Activated CD8-positive, alpha-beta T cell treated with anti-CD3 and anti-CD28 coated beads for 36 hours (primary cell): ENCODE results near the gene FBXL17. TPM values are rescaled to one million over a fixed set of nuclear protein-coding genes. Genes with fewer than 3 reads are reported as not detected.
A peak's percentile ranks its signal among the peaks of the same experiment; 100 is the strongest.

ENCODE experiments used
- ATAC-seq: fragments of 200-7000 bp; cut with Tn5 transposase; one replicate; pipeline ENCODE4 v1.10.0; 2021; ENCODE audit warnings: mild to moderate bottlenecking, moderate library complexity
- CTCF ChIA-PET: fragments of 350-600 bp; sonication (Branson Sonifier 250); formaldehyde crosslinking; loops from one replicate; lab custom pipeline; 2021; ENCODE audit warnings: antibody characterized with exemption; lab: Charles Lee
- POLR2A ChIA-PET: fragments of 350-600 bp; sonication (Branson Sonifier 250); formaldehyde crosslinking; loops from one replicate; lab custom pipeline; 2021; ENCODE audit warnings: antibody characterized with exemption; lab: Charles Lee
- DNase-seq: peaks from one replicate; pipeline ENCODE4 v3.0.0-alpha.2; 2020
- H3K27ac Mint-ChIP-seq: one replicate; pipeline ENCODE4 v1.8.0; 2021; ENCODE audit warnings: mild to moderate bottlenecking, mixed read lengths
- H3K27me3 Mint-ChIP-seq: one replicate; pipeline ENCODE4 v1.8.0; 2021; ENCODE audit warnings: mixed read lengths
- H3K36me3 Mint-ChIP-seq: one replicate; pipeline ENCODE4 v1.8.0; 2021; ENCODE audit warnings: low read depth, mixed read lengths
- H3K4me1 Mint-ChIP-seq: one replicate; pipeline ENCODE4 v1.8.0; 2021; ENCODE audit warnings: low read depth, mixed read lengths
- H3K4me3 Mint-ChIP-seq: one replicate; pipeline ENCODE4 v1.8.0; 2021; ENCODE audit warnings: mild to moderate bottlenecking, moderate library complexity, mixed read lengths
- H3K9me3 Mint-ChIP-seq: one replicate; pipeline ENCODE4 v1.8.0; 2021; ENCODE audit warnings: mixed read lengths
- intact Hi-C: fragments of 100-400 bp; cut with micrococcal nuclease; formaldehyde crosslinking; loops from one replicate; pipeline ENCODE4 v1.10.0; 2022
- total RNA-seq, 2 experiments: library from RNA; stranded (reverse); gene quantifications; one replicate each; pipeline ENCODE4 v1.2.3, GENCODE V29; 2021
- TF ChIP-seq, protein P1 (sequence below): fragments of 200-600 bp; IDR thresholded peaks from one replicate; pipeline ENCODE4 v1.8.0; 2022; ENCODE audit warnings: antibody characterized with exemption, mild to moderate bottlenecking

The FBXL17 gene
- total RNA-seq, 2 experiments from 2014 or later, result 3.0 to 5.3 TPM

DNA sequence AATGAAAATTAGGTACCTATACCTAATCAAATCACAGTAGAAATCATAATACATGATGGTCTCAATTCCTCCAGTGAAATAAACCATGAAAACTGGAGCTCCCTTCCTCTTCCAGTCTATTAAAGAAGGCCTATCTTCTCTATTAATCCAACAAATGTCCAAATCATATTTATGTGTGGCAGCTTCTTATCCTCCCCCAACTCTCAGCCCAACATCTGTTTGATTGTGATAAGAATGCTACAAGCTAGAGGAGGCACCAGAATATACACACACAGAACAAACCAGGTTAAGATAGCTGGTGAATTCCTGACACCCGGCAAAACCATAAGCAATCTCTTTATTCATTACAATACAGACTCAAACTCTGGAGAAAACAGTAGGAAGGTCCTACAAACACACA is 110.8 kb downstream of the FBXL17 start:
- TF ChIP-seq, protein P1, sequence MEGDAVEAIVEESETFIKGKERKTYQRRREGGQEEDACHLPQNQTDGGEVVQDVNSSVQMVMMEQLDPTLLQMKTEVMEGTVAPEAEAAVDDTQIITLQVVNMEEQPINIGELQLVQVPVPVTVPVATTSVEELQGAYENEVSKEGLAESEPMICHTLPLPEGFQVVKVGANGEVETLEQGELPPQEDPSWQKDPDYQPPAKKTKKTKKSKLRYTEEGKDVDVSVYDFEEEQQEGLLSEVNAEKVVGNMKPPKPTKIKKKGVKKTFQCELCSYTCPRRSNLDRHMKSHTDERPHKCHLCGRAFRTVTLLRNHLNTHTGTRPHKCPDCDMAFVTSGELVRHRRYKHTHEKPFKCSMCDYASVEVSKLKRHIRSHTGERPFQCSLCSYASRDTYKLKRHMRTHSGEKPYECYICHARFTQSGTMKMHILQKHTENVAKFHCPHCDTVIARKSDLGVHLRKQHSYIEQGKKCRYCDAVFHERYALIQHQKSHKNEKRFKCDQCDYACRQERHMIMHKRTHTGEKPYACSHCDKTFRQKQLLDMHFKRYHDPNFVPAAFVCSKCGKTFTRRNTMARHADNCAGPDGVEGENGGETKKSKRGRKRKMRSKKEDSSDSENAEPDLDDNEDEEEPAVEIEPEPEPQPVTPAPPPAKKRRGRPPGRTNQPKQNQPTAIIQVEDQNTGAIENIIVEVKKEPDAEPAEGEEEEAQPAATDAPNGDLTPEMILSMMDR, result no peak
- no peaks in the 10 kb centered on the region for H3K27me3 Mint-ChIP-seq
- H3K36me3 Mint-ChIP-seq, result peaks cover 6% of the 10 kb centered on the region
- no peak overlapping the region for H3K27ac Mint-ChIP-seq
- H3K4me1 Mint-ChIP-seq, result peaks cover 2% of the 10 kb centered on the region
- ChIA-PET CTCF (interaction anchor here (4.8 kb wide), 1 partner anchor 11 kb away, joined by 35 read pairs; no protein-coding TSS in a partner anchor), POLR2A (no interaction called here)
- no peak for ATAC-seq
- intact Hi-C loops, result no loop called here
- no peaks in the 10 kb centered on the region for H3K9me3 Mint-ChIP-seq
- H3K4me3 Mint-ChIP-seq, result no peak overlapping the region
- DNase-seq, result no peak

DNA sequence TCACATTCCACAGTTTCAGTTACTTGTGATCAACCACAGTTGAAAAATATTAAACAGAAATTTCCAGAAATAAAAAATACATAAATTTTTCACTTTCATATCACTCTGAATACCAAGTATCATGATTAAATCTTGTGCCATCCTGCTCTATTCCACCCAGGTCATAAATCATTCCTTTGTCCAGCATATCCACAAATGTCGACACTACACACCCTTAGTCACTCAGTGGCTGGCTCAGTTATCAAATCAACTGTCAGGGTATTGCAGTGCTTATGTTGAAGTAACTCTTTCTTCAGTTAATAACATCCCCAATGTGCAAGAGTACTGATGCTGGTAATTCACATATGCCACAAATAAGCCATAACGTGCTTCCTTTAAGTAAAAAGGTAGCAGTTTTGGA is 115.7 kb downstream of the FBXL17 start:
- TF ChIP-seq, protein P1, result no peak
- Mint-ChIP-seq H3K9me3 (no peaks in the 10 kb centered on the region), H3K36me3 (no peaks in the 10 kb centered on the region), H3K4me3 (no peak overlapping the region), H3K27me3 (no peaks in the 10 kb centered on the region), H3K27ac (no peak overlapping the region), H3K4me1 (peaks cover 5% of the 10 kb centered on the region)
- no peak for ATAC-seq
- no peak for DNase-seq
- POLR2A ChIA-PET, result interaction anchor here (0.7 kb wide), 1 partner anchor 12 kb away, joined by 3 read pairs; no protein-coding TSS in a partner anchor
- CTCF ChIA-PET, result no interaction called here
- intact Hi-C loops, result no loop called here

DNA sequence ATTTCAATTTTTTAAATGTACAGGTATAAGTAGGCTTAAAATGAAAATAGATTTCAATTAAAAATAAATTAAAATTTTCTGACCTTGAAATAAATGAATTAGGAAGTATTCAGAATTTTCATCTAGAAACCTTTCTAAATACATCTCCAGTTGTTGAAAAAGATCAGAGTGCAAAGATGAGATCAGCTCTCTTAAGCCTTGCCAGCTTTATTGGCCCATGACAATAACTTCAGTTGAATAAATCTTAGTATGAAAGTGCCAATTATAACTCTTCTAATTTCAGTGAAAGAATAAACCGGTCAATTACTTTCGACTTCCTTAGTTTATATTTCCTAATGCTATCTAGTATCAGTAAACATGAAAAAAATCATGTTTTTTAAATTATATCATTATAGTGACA is 117.4 kb downstream of the FBXL17 start:
- TF ChIP-seq, protein P1, result no peak
- ATAC-seq (no peak), DNase-seq (no peak)
- H3K36me3 Mint-ChIP-seq, result no peaks in the 10 kb centered on the region
- POLR2A ChIA-PET, result no interaction called here
- H3K9me3 Mint-ChIP-seq, result no peaks in the 10 kb centered on the region
- H3K4me1 Mint-ChIP-seq, result peaks cover 10% of the 10 kb centered on the region
- CTCF ChIA-PET, result no interaction called here
- H3K4me3 Mint-ChIP-seq, result no peak overlapping the region
- no peaks in the 10 kb centered on the region for H3K27me3 Mint-ChIP-seq
- H3K27ac Mint-ChIP-seq, result no peak overlapping the region
- intact Hi-C loops, result no loop called here

DNA sequence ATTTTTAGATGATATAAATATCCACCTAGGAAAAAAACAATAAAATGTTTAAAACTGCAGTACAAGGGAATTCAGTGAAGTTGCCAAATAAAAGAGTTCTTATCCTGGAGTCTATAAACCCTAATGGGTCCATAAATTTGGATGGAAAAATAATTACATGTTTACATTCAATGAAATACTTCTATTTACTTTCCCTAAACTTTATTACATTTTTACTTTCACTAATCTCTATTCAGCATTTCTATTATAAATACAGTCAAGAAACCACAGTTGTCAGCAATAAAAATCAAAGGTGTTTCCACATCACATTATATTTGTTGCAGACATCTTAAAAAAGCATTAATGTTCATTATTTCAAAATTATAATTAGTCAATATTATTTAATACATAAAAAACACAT is 118.6 kb downstream of the FBXL17 start:
- no peak overlapping the region for H3K27ac Mint-ChIP-seq

DNA sequence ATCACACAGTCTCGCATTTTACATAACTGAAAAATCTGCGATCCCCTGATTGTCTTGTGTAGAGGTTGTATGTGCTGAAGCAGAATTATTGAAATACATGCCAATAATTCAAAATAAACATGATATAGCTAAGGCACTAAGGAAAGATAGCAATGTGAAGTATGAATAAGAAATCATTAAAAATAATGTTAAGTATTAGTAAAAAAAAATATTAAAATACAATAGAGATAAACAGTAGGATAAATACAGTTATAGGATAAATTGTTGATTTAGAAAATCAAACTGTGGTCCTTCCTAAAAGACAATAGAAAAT is 121.1 kb downstream of the FBXL17 start:
- ATAC-seq, result no peak
- TF ChIP-seq, protein P1, result peak; percentile 27
- H3K4me1 Mint-ChIP-seq, result peaks cover 8% of the 10 kb centered on the region
- no peaks in the 10 kb centered on the region for H3K36me3 Mint-ChIP-seq
- POLR2A ChIA-PET, result no interaction called here
- DNase-seq, result no peak
- CTCF ChIA-PET, result interaction anchor here (0.7 to 4.0 kb wide), 39 partner anchors 9 to 169 kb away, joined by 3 to 70 read pairs (median 4); partner anchors contain the start of gene FBXL17
- H3K27ac Mint-ChIP-seq, result no peak overlapping the region
- H3K4me3 Mint-ChIP-seq, result no peak overlapping the region
- no peaks in the 10 kb centered on the region for H3K9me3 Mint-ChIP-seq
- intact Hi-C loops, result loop anchor here (2.0 kb wide), 1 partner anchor 84 kb away; no protein-coding TSS in a partner anchor
- no peaks in the 10 kb centered on the region for H3K27me3 Mint-ChIP-seq

More for the DNA sequence above, 118.6 kb downstream of the FBXL17 start:
- ChIA-PET CTCF (interaction anchor here (1.1 kb wide), 1 partner anchor 82 kb away, joined by 4 read pairs; no protein-coding TSS in a partner anchor), POLR2A (no interaction called here)
- H3K4me1 Mint-ChIP-seq, result peaks cover 10% of the 10 kb centered on the region
- H3K36me3 Mint-ChIP-seq, result no peaks in the 10 kb centered on the region
- DNase-seq (no peak), ATAC-seq (no peak)
- H3K4me3 Mint-ChIP-seq, result no peak overlapping the region
- H3K27me3 Mint-ChIP-seq, result no peaks in the 10 kb centered on the region
- intact Hi-C loops, result no loop called here
- TF ChIP-seq, protein P1, result no peak
- no peaks in the 10 kb centered on the region for H3K9me3 Mint-ChIP-seq
